ENCODE data around the gene CDS1. TPM values are rescaled to one million over a fixed set of nuclear protein-coding genes. Genes with fewer than 3 reads are reported as not detected.
"Not testable (repeated sequence)": the region's sequence is repeated elsewhere in the genome, so short reads cannot be mapped to it uniquely, and the experiment has no call there.

CDS1 gene
- polyA plus RNA-seq, 3 donors from 2014 or later, result not detected

GRCh38 chr4:84631573-84631972 lies 48.6 kb downstream of the CDS1 start:
- Mint-ChIP-seq H3K36me3 (no peaks in the 10 kb centered on the region), H3K4me3 (no peak overlapping the region), H3K27me3 (ENCODE audit: low read depth in 3 of 3) (no peaks in the 10 kb centered on the region), H3K27ac (no peak overlapping the region), H3K4me1 (no peaks in the 10 kb centered on the region), H3K9me3 (peaks cover 0 to 8% (median 5%) of the 10 kb centered on the region in 6 donors)
- DNase-seq, result no peak

- no peak overlapping the region for H3K27ac Mint-ChIP-seq
- no peak for DNase-seq
- no peaks in the 10 kb centered on the region for H3K4me1 Mint-ChIP-seq
- H3K27me3 Mint-ChIP-seq (ENCODE audit: low read depth in 3 of 3), result no peaks in the 10 kb centered on the region
- H3K9me3 Mint-ChIP-seq, result peaks cover 0 to 8% (median 5%) of the 10 kb centered on the region in 6 donors
- H3K4me3 Mint-ChIP-seq, result no peak overlapping the region
- no peaks in the 10 kb centered on the region for H3K36me3 Mint-ChIP-seq
Observed at GRCh38 chr4:84632092-84632491, 49.2 kb downstream of the CDS1 start.

- no peaks in the 10 kb centered on the region for H3K27me3 Mint-ChIP-seq (ENCODE audit: low read depth in 3 of 3)
- H3K36me3 Mint-ChIP-seq, result no peaks in the 10 kb centered on the region
- no peak overlapping the region for H3K4me3 Mint-ChIP-seq
- H3K9me3 Mint-ChIP-seq, result peaks cover 0 to 8% (median 6%) of the 10 kb centered on the region in 6 donors
- no peak for DNase-seq
- H3K27ac Mint-ChIP-seq, result no peak overlapping the region
- no peaks in the 10 kb centered on the region for H3K4me1 Mint-ChIP-seq
Observed at GRCh38 chr4:84634961-84635360, 52.0 kb downstream of the CDS1 start.

GRCh38 chr4:84638092-84638491 lies 55.2 kb downstream of the CDS1 start:
- no peak overlapping the region for H3K4me3 Mint-ChIP-seq
- peaks cover 0 to 6% (median 2%) of the 10 kb centered on the region in 6 donors for H3K9me3 Mint-ChIP-seq
- DNase-seq, result no peak
- no peaks in the 10 kb centered on the region for H3K36me3 Mint-ChIP-seq
- H3K27ac Mint-ChIP-seq, result no peak overlapping the region
- H3K27me3 Mint-ChIP-seq (ENCODE audit: low read depth in 3 of 3), result no peaks in the 10 kb centered on the region
- H3K4me1 Mint-ChIP-seq, result no peaks in the 10 kb centered on the region

GRCh38 chr4:84639145-84639544 lies 56.2 kb downstream of the CDS1 start:
- Mint-ChIP-seq H3K27me3 (ENCODE audit: low read depth in 3 of 3) (no peaks in the 10 kb centered on the region), H3K9me3 (peaks cover 0 to 11% (median 3%) of the 10 kb centered on the region in 6 donors), H3K27ac (no peak overlapping the region), H3K4me1 (no peaks in the 10 kb centered on the region), H3K36me3 (no peaks in the 10 kb centered on the region), H3K4me3 (no peak overlapping the region)
- DNase-seq, result no peak

- no peaks in the 10 kb centered on the region for H3K36me3 Mint-ChIP-seq
- no peak overlapping the region for H3K27ac Mint-ChIP-seq
- DNase-seq, result no peak
- no peaks in the 10 kb centered on the region for H3K4me1 Mint-ChIP-seq
- H3K9me3 Mint-ChIP-seq, result peaks cover 0 to 13% (median 6%) of the 10 kb centered on the region in 6 donors
- H3K27me3 Mint-ChIP-seq (ENCODE audit: low read depth in 3 of 3), result peaks cover 0 to 1% (median 0%) of the 10 kb centered on the region in 3 donors
- H3K4me3 Mint-ChIP-seq, result no peak overlapping the region
Observed at GRCh38 chr4:84644087-84644486, 61.2 kb downstream of the CDS1 start.

- Mint-ChIP-seq H3K4me3 (no peak overlapping the region), H3K36me3 (no peaks in the 10 kb centered on the region), H3K4me1 (no peaks in the 10 kb centered on the region), H3K27me3 (ENCODE audit: low read depth in 3 of 3) (peaks cover 0 to 1% (median 0%) of the 10 kb centered on the region in 3 donors), H3K9me3 (peaks cover under 1 to 13% (median 6%) of the 10 kb centered on the region in 6 donors), H3K27ac (no peak overlapping the region)
- no peak for DNase-seq
Observed at GRCh38 chr4:84647312-84647884, 64.5 kb downstream of the CDS1 start.

- Mint-ChIP-seq H3K27me3 (ENCODE audit: low read depth in 3 of 3) (peaks cover 0 to 1% (median 0%) of the 10 kb centered on the region in 3 donors), H3K4me3 (no peak overlapping the region), H3K36me3 (no peaks in the 10 kb centered on the region), H3K27ac (no peak overlapping the region), H3K4me1 (no peaks in the 10 kb centered on the region), H3K9me3 (peaks cover 1 to 14% (median 6%) of the 10 kb centered on the region in 6 donors)
- DNase-seq, result no peak
Observed at GRCh38 chr4:84648178-84648577, 65.3 kb downstream of the CDS1 start.

- H3K36me3 Mint-ChIP-seq, result no peaks in the 10 kb centered on the region
- H3K27me3 Mint-ChIP-seq (ENCODE audit: low read depth in 3 of 3), result peaks cover 0 to 1% (median 0%) of the 10 kb centered on the region in 3 donors
- no peaks in the 10 kb centered on the region for H3K4me1 Mint-ChIP-seq
- DNase-seq, result no peak
- no peak overlapping the region for H3K27ac Mint-ChIP-seq
- H3K9me3 Mint-ChIP-seq, result peaks cover 1 to 17% (median 9%) of the 10 kb centered on the region in 6 donors
- no peak overlapping the region for H3K4me3 Mint-ChIP-seq
Observed at GRCh38 chr4:84648863-84649647, 66.1 kb downstream of the CDS1 start.

- Mint-ChIP-seq H3K4me3 (no peak overlapping the region), H3K9me3 (peaks cover 1 to 26% (median 10%) of the 10 kb centered on the region in 6 donors), H3K27ac (no peak overlapping the region), H3K36me3 (no peaks in the 10 kb centered on the region), H3K4me1 (no peaks in the 10 kb centered on the region), H3K27me3 (ENCODE audit: low read depth in 3 of 3) (peaks cover 0 to 1% (median 0%) of the 10 kb centered on the region in 3 donors)
- no peak for DNase-seq
Observed at GRCh38 chr4:84651499-84651898, 68.6 kb downstream of the CDS1 start.

GRCh38 chr4:84652478-84652877 lies 69.6 kb downstream of the CDS1 start:
- Mint-ChIP-seq H3K4me1 (no peaks in the 10 kb centered on the region), H3K36me3 (no peaks in the 10 kb centered on the region), H3K4me3 (no peak overlapping the region), H3K27me3 (ENCODE audit: low read depth in 3 of 3) (no peaks in the 10 kb centered on the region), H3K9me3 (peaks cover 1 to 33% (median 12%) of the 10 kb centered on the region in 6 donors), H3K27ac (no peak overlapping the region)
- DNase-seq, result no peak

- no peaks in the 10 kb centered on the region for H3K36me3 Mint-ChIP-seq
- no peak for DNase-seq
- H3K27me3 Mint-ChIP-seq (ENCODE audit: low read depth in 3 of 3), result peaks cover 0 to 2% (median 0%) of the 10 kb centered on the region in 3 donors
- H3K27ac Mint-ChIP-seq, result no peak overlapping the region
- H3K9me3 Mint-ChIP-seq, result peaks cover 0 to 12% (median 10%) of the 10 kb centered on the region in 6 donors
- no peak overlapping the region for H3K4me3 Mint-ChIP-seq
- H3K4me1 Mint-ChIP-seq, result no peaks in the 10 kb centered on the region
Observed at GRCh38 chr4:84660606-84661005, 77.7 kb downstream of the CDS1 start.

- Mint-ChIP-seq H3K27ac (no peak overlapping the region), H3K27me3 (ENCODE audit: low read depth in 3 of 3) (peaks cover 0 to 2% (median 1%) of the 10 kb centered on the region in 3 donors)
Observed at GRCh38 chr4:84661191-84661939, 78.4 kb downstream of the CDS1 start.

GRCh38 chr4:84664767-84665166 lies 81.8 kb downstream of the CDS1 start:
- not testable (repeated sequence) for H3K27me3 Mint-ChIP-seq (ENCODE audit: low read depth in 3 of 3); H3K4me3 Mint-ChIP-seq; H3K36me3 Mint-ChIP-seq; H3K4me1 Mint-ChIP-seq; H3K27ac Mint-ChIP-seq; DNase-seq
- peaks cover 5 to 17% (median 10%) of the 10 kb centered on the region in 6 donors for H3K9me3 Mint-ChIP-seq

More at GRCh38 chr4:84661191-84661939, 78.4 kb downstream of the CDS1 start:
- no peak overlapping the region for H3K4me3 Mint-ChIP-seq
- no peaks in the 10 kb centered on the region for H3K4me1 Mint-ChIP-seq
- no peak for DNase-seq
- no peaks in the 10 kb centered on the region for H3K36me3 Mint-ChIP-seq
- peaks cover 0 to 15% (median 11%) of the 10 kb centered on the region in 6 donors for H3K9me3 Mint-ChIP-seq

Data from immature natural killer cell (primary cell).